Activated CD4-positive, alpha-beta T cell treated with anti-CD3 and anti-CD28 coated beads for 24 hours (primary cell): Measurements from ENCODE around the gene HOXA5.

ENCODE experiments used
- DNase-seq, 2 donors: peaks; one replicate each; pipeline ENCODE4 v3.0.0-alpha.2; 2020; ENCODE audit warnings: low read depth in 2 of 2

HOXA5 gene

GRCh38 chr7:27143023-27143949 is at the start of gene HOXA5:
HOXA5 (minus strand) TSS chr7:27143681; CDS start chr7:27143607, 74 bp downstream.
- no peak for DNase-seq

- DNase-seq = no peak
Observed at GRCh38 chr7:27192546-27193334, 49.3 kb upstream of the HOXA5 start.

GRCh38 chr7:27191833-27192545 is 48.5 kb upstream of the HOXA5 start:
- no peak for DNase-seq

GRCh38 chr7:27191161-27191731 is 47.8 kb upstream of the HOXA5 start:
- no peak for DNase-seq

- DNase-seq = no peak
Observed at GRCh38 chr7:27189997-27190748, 46.7 kb upstream of the HOXA5 start.

GRCh38 chr7:27189295-27189996 is 46.0 kb upstream of the HOXA5 start:
- DNase-seq = no peak

GRCh38 chr7:27188386-27189294 is 45.2 kb upstream of the HOXA5 start:
- no peak for DNase-seq

- no peak for DNase-seq
Observed at GRCh38 chr7:27187475-27188385, 44.2 kb upstream of the HOXA5 start.

GRCh38 chr7:27186668-27187474 is 43.4 kb upstream of the HOXA5 start:
- DNase-seq = no peak

- no peak for DNase-seq
Observed at GRCh38 chr7:27185854-27186667, 42.6 kb upstream of the HOXA5 start.

GRCh38 chr7:27185013-27185853 is 41.8 kb upstream of the HOXA5 start, which contains the start of gene HOXA11:
HOXA11 (minus strand) TSS chr7:27185232; CDS start chr7:27185144, 88 bp downstream.
- DNase-seq = no peak

GRCh38 chr7:27184337-27185012 is 41.0 kb upstream of the HOXA5 start:
- DNase-seq = no peak

- no peak for DNase-seq
Observed at GRCh38 chr7:27183682-27184336, 40.3 kb upstream of the HOXA5 start.
